Kidney (tissue), 14 donors: ENCODE data around the gene CDK5R1. TPM values are rescaled to one million over a fixed set of nuclear protein-coding genes. Genes with fewer than 3 reads are reported as not detected.

Experiments
- DNase-seq, 5 donors: peaks; one replicate each; pipeline ENCODE4 v3.0.0-alpha.2; 2013 to 2020
- FAIRE-seq: peaks from 2 replicates; lab custom pipeline; 2012; peaks lifted over from hg19 to GRCh38; lab: Jason Lieb, UNC
- H3K27ac ChIP-seq, 2 donors: one replicate each; pipeline ENCODE4 v1.7.0; 2013; ENCODE audit warnings: low read depth in 2 of 2, low read length in 2 of 2, inconsistent platforms in 1 of 2
- H3K27me3 ChIP-seq: one replicate; pipeline ENCODE4 v1.7.1; 2013; ENCODE audit warnings: low read length, inconsistent platforms; ENCODE audit not compliant: control insufficient read depth, insufficient read depth
- H3K36me3 ChIP-seq, 3 donors: one replicate each; pipeline versions ENCODE4 v1.7.0 to v1.7.1; 2013; ENCODE audit warnings: low read length in 3 of 3, control low read depth in 1 of 3, inconsistent platforms in 1 of 3; ENCODE audit not compliant: insufficient read depth in 3 of 3, control insufficient read depth in 2 of 3
- H3K4me1 ChIP-seq, 3 donors: one replicate each; pipeline versions ENCODE4 v1.7.0 to v1.7.1; 2013; ENCODE audit warnings: low read length in 3 of 3, inconsistent platforms in 1 of 3, low read depth in 1 of 3; ENCODE audit not compliant: control insufficient read depth in 2 of 3, insufficient read depth in 2 of 3
- H3K4me3 ChIP-seq, 3 donors: one replicate each; pipeline versions ENCODE4 v1.7.0 to v1.8.1; 2013; ENCODE audit warnings: low read length in 3 of 3, control low read depth in 1 of 3, inconsistent platforms in 1 of 3
- H3K9ac ChIP-seq, 3 donors: one replicate each; pipeline versions ENCODE4 v1.7.0 to v1.7.1; 2013; ENCODE audit warnings: low read length in 3 of 3, control low read depth in 1 of 3, inconsistent platforms in 1 of 3
- H3K9me3 ChIP-seq, 3 donors: one replicate each; pipeline versions ENCODE4 v1.7.0 to v1.7.1; 2013; ENCODE audit warnings: low read length in 3 of 3, control low read depth in 1 of 3, inconsistent platforms in 1 of 3; ENCODE audit not compliant: control insufficient read depth in 2 of 3, insufficient read depth in 1 of 3
- intact Hi-C: fragments of 100-400 bp; cut with DNase I; formaldehyde crosslinking; loops from one replicate; pipeline ENCODE4 v1.11.1; 2022
- polyA plus RNA-seq: library from polyadenylated mRNA; stranded (reverse); fragments of 350-450 nt; fragmentation: Illumina TruSeq; extraction: RNeasy Lipid Tissue Mini Kit (QIAGEN cat#74804); gene quantifications from one replicate; pipeline ENCODE4 v1.2.3, GENCODE V29; 2014; ENCODE audit warnings: low read depth, low replicate concordance; ENCODE audit not compliant: insufficient read depth
- total RNA-seq: library from RNA; stranded (reverse); fragmentation: NEBNext Ultra II Directional; extraction: Animal tissue kit (Norgen Biotek cat#: 25700); gene quantifications from one replicate; pipeline ENCODE4 v1.2.1, GENCODE V29; 2021
- TF ChIP-seq, protein P1 (sequence below): IDR thresholded peaks from 3 replicates; pipeline ENCODE4 v1.5.1; 2012; ENCODE audit warnings: mild to moderate bottlenecking, moderate library complexity, borderline replicate concordance; ENCODE audit not compliant: insufficient read depth; ENCODE audit errors: extremely low read depth
- donor health status: control.
- donor health status: control.
- donor health status: control.
- donor health status: control.
- donor health status: control.
- donor health status: DM: yes; HTN: yes; CAD: no.
- donor health status: Normal renal cell carcinoma (clear cell type).

CDK5R1 gene
- total and polyA plus RNA-seq, 2 donors from 2014 or later: 0.67 to 1.5 TPM

- intact Hi-C loops: no loop called here
- no peaks in the 10 kb centered on the region for H3K27me3 ChIP-seq
- peaks cover 0 to 18% (median 8%) of the 10 kb centered on the region in 3 donors for H3K4me1 ChIP-seq
- H3K27ac ChIP-seq: no peak overlapping the region
- FAIRE-seq: no peak
- no peak overlapping the region for H3K4me3 ChIP-seq
- H3K36me3 ChIP-seq: no peaks in the 10 kb centered on the region
- no peak overlapping the region for H3K9ac ChIP-seq
- DNase-seq: peak in 1 of 5 donors; percentile 32
- TF ChIP-seq, protein P1, sequence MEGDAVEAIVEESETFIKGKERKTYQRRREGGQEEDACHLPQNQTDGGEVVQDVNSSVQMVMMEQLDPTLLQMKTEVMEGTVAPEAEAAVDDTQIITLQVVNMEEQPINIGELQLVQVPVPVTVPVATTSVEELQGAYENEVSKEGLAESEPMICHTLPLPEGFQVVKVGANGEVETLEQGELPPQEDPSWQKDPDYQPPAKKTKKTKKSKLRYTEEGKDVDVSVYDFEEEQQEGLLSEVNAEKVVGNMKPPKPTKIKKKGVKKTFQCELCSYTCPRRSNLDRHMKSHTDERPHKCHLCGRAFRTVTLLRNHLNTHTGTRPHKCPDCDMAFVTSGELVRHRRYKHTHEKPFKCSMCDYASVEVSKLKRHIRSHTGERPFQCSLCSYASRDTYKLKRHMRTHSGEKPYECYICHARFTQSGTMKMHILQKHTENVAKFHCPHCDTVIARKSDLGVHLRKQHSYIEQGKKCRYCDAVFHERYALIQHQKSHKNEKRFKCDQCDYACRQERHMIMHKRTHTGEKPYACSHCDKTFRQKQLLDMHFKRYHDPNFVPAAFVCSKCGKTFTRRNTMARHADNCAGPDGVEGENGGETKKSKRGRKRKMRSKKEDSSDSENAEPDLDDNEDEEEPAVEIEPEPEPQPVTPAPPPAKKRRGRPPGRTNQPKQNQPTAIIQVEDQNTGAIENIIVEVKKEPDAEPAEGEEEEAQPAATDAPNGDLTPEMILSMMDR: no peak
- H3K9me3 ChIP-seq: no peaks in the 10 kb centered on the region
These were observed 30.3 kb downstream of the CDK5R1 start for GRCh38 chr17:32516940-32517701.

DNA sequence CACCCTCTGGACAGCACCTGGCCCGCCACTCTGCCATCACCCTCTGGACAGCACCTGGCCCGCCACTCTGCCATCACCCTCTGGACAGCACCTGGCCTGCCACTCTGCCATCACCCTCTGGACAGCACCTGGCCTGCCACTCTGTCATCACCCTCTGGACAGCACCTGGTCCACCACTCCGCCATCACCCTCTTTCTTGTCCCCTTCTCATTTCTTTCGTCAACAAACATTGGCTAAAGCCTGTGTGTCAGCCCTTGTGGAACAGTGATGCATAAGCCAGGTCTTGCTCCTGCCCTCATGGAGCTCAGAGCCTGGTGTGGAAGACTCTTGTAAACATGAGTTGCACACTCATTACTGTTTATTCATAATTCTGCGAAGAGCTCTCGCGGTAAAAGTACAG, 31.2 kb downstream of the CDK5R1 start:
- DNase-seq (no peak), FAIRE-seq (no peak)
- Histone ChIP-seq H3K27me3 (no peaks in the 10 kb centered on the region), H3K9ac (no peak overlapping the region), H3K4me3 (no peak overlapping the region), H3K36me3 (no peaks in the 10 kb centered on the region), H3K27ac (no peak overlapping the region), H3K9me3 (no peaks in the 10 kb centered on the region), H3K4me1 (peaks cover 0 to 18% (median 8%) of the 10 kb centered on the region in 3 donors)
- TF ChIP-seq, protein P1: no peak
- intact Hi-C loops: no loop called here

DNA sequence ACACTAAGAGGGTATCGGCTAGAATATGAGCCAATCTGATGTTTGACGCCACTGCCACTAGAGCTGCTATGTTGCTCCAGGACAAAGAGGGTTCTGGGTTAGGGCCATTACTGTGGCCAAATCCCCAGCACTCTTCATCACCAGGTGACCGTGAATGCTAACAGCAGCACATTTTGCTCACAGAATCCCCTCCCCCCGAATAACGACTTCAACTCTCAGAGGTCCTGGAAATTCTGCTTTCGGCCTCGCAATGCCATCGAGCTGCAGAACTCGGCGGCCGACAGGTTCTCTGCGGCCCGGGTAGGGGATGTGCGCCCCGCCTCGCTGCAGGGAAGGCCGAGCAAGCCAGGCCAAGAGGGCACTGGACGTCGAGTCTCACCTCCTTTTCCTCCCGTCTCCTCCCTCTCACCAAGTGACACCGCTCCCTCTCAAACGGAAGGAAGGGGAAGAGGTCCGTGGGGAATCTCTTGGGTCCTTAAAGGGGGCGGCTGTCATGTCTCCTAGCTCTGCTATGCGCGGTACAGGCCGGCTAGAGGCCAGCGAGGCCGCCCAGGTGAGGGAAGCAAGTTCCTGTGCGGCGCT, 31.9 kb downstream of the CDK5R1 start:
- TF ChIP-seq, protein P1: no peak
- H3K9me3 ChIP-seq: no peaks in the 10 kb centered on the region
- H3K9ac ChIP-seq: no peak overlapping the region
- intact Hi-C loops: no loop called here
- no peaks in the 10 kb centered on the region for H3K36me3 ChIP-seq
- no peak for DNase-seq
- peak overlapping the region in 1 of 3 donors; percentile 48 for H3K4me3 ChIP-seq
- no peaks in the 10 kb centered on the region for H3K27me3 ChIP-seq
- FAIRE-seq: no peak
- H3K27ac ChIP-seq: no peak overlapping the region
- H3K4me1 ChIP-seq: peaks cover 0 to 18% (median 8%) of the 10 kb centered on the region in 3 donors
